Parathyroid adenoma (tissue), 2 donors: ENCODE results near the gene ZCCHC24.

Source experiments
- H2AFZ ChIP-seq: fragments of 300-600 bp; sonication (generic); one replicate; pipeline ENCODE4 v1.7.0; 2017; ENCODE audit warnings: antibody characterized with exemption, mild to moderate bottlenecking
- H3K27ac ChIP-seq: fragments of 300-600 bp; sonication (generic); one replicate; pipeline ENCODE4 v1.7.0; 2017
- H3K27me3 ChIP-seq: fragments of 300-600 bp; sonication (generic); one replicate; pipeline ENCODE4 v1.7.0; 2017; ENCODE audit warnings: low read length; ENCODE audit not compliant: control insufficient read depth, insufficient read depth
- H3K36me3 ChIP-seq: fragments of 300-600 bp; sonication (generic); one replicate; pipeline ENCODE4 v1.7.0; 2017; ENCODE audit warnings: low read length; ENCODE audit not compliant: control insufficient read depth, insufficient read depth
- H3K4me1 ChIP-seq: fragments of 300-600 bp; sonication (generic); one replicate; pipeline ENCODE4 v1.7.0; 2017; ENCODE audit warnings: control low read depth
- H3K4me2 ChIP-seq: fragments of 300-600 bp; sonication (generic); one replicate; pipeline ENCODE4 v1.7.0; 2017; ENCODE audit warnings: low read length
- H3K4me3 ChIP-seq: fragments of 300-600 bp; sonication (generic); one replicate; pipeline ENCODE4 v1.7.0; 2017; ENCODE audit warnings: low read depth, low read length
- H3K79me2 ChIP-seq: fragments of 300-600 bp; sonication (generic); one replicate; pipeline ENCODE4 v1.7.0; 2017; ENCODE audit warnings: control low read depth
- H3K9ac ChIP-seq: fragments of 300-600 bp; sonication (generic); one replicate; pipeline ENCODE4 v1.7.0; 2017; ENCODE audit warnings: mild to moderate bottlenecking
- H3K9me3 ChIP-seq: fragments of 300-600 bp; sonication (generic); one replicate; pipeline ENCODE4 v1.7.0; 2017; ENCODE audit warnings: low read length; ENCODE audit not compliant: control insufficient read depth
- CTCF ChIP-seq: fragments of 300-600 bp; sonication (generic); IDR thresholded peaks from one replicate; pipeline ENCODE4 v1.7.0; 2017; ENCODE audit warnings: antibody characterized with exemption, mild to moderate bottlenecking
- donor health status: primary hyperparathyroidism.

ZCCHC24 gene

GRCh38 chr10:79354615-79355014 lies 90.8 kb downstream of the ZCCHC24 start:
- no peak for TF ChIP-seq CTCF
- Histone ChIP-seq H3K36me3 (no peaks in the 10 kb centered on the region), H2AFZ (no peak overlapping the region), H3K4me1 (no peaks in the 10 kb centered on the region), H3K9me3 (no peaks in the 10 kb centered on the region), H3K4me2 (no peak overlapping the region), H3K27ac (no peak overlapping the region), H3K4me3 (no peak overlapping the region), H3K9ac (no peak overlapping the region), H3K79me2 (no peaks in the 10 kb centered on the region), H3K27me3 (no peaks in the 10 kb centered on the region)

GRCh38 chr10:79354141-79354540 lies 91.3 kb downstream of the ZCCHC24 start:
- no peak overlapping the region for H3K4me2 ChIP-seq
- H3K9ac ChIP-seq: no peak overlapping the region
- no peak for TF ChIP-seq CTCF
- no peaks in the 10 kb centered on the region for H3K9me3 ChIP-seq
- no peaks in the 10 kb centered on the region for H3K36me3 ChIP-seq
- H3K27ac ChIP-seq: no peak overlapping the region
- H3K27me3 ChIP-seq: no peaks in the 10 kb centered on the region
- no peak overlapping the region for H3K4me3 ChIP-seq
- H3K4me1 ChIP-seq: peaks cover 2% of the 10 kb centered on the region
- no peak overlapping the region for H2AFZ ChIP-seq
- H3K79me2 ChIP-seq: no peaks in the 10 kb centered on the region

- H3K27me3 ChIP-seq: no peaks in the 10 kb centered on the region
These were observed 91.7 kb downstream of the ZCCHC24 start for GRCh38 chr10:79353726-79354125.

GRCh38 chr10:79353000-79353406 lies 92.4 kb downstream of the ZCCHC24 start:
- Histone ChIP-seq H3K36me3 (no peaks in the 10 kb centered on the region), H3K79me2 (no peaks in the 10 kb centered on the region), H3K4me2 (no peak overlapping the region), H2AFZ (no peak overlapping the region), H3K4me3 (no peak overlapping the region), H3K9ac (no peak overlapping the region), H3K27ac (no peak overlapping the region), H3K4me1 (peaks cover 9% of the 10 kb centered on the region), H3K9me3 (no peaks in the 10 kb centered on the region), H3K27me3 (no peaks in the 10 kb centered on the region)
- TF ChIP-seq CTCF: no peak

More at GRCh38 chr10:79353726-79354125, 91.7 kb downstream of the ZCCHC24 start:
- no peak overlapping the region for H3K27ac ChIP-seq
- H3K36me3 ChIP-seq: no peaks in the 10 kb centered on the region
- TF ChIP-seq CTCF: no peak
- H3K9me3 ChIP-seq: no peaks in the 10 kb centered on the region
- H3K79me2 ChIP-seq: no peaks in the 10 kb centered on the region
- no peak overlapping the region for H3K4me2 ChIP-seq
- no peak overlapping the region for H3K4me3 ChIP-seq
- H2AFZ ChIP-seq: no peak overlapping the region
- peaks cover 6% of the 10 kb centered on the region for H3K4me1 ChIP-seq
- H3K9ac ChIP-seq: no peak overlapping the region

- Histone ChIP-seq H3K4me1 (peaks cover 9% of the 10 kb centered on the region), H3K27ac (no peak overlapping the region), H3K27me3 (no peaks in the 10 kb centered on the region), H3K79me2 (no peaks in the 10 kb centered on the region), H3K4me3 (no peak overlapping the region), H3K9me3 (no peaks in the 10 kb centered on the region), H3K36me3 (no peaks in the 10 kb centered on the region), H3K9ac (no peak overlapping the region), H2AFZ (no peak overlapping the region), H3K4me2 (no peak overlapping the region)
- TF ChIP-seq CTCF: no peak
These were observed 93.2 kb downstream of the ZCCHC24 start for GRCh38 chr10:79352035-79352877.
